H1 (cell line): ENCODE data around the gene EFEMP2. TPM values are rescaled to one million over a fixed set of nuclear protein-coding genes. Genes with fewer than 3 reads are reported as not detected.

ENCODE experiments used
- EP300 ChIP-seq, 2 experiments: IDR thresholded peaks; 1 replicate in 1 of 2; 2 replicates in 1 of 2; pipeline ENCODE4 v1.6.1; 2011 to 2012; ENCODE audit warnings: low read depth in 2 of 2, low read length in 2 of 2, mild to moderate bottlenecking in 2 of 2, borderline replicate concordance in 1 of 2, inconsistent platforms in 1 of 2, moderate library complexity in 1 of 2
- FOSL1 ChIP-seq: IDR thresholded peaks from 2 replicates; pipeline ENCODE4 v1.6.1; 2011; ENCODE audit warnings: mild to moderate bottlenecking, low read depth, low read length, moderate library complexity; ENCODE audit not compliant: insufficient read depth
- RFX5 ChIP-seq: IDR thresholded peaks from 2 replicates; pipeline ENCODE4 v1.6.1; 2011; ENCODE audit warnings: low read depth, low read length, improper control_type of control experiment, borderline replicate concordance
- SP4 ChIP-seq: IDR thresholded peaks from 2 replicates; pipeline ENCODE4 v1.6.1; 2012; ENCODE audit warnings: low read length, inconsistent platforms
- USF2 ChIP-seq: IDR thresholded peaks from 2 replicates; pipeline ENCODE4 v1.6.1; 2011; ENCODE audit warnings: low read length, improper control_type of control experiment
- polyA plus RNA-seq, 7 experiments: library from polyadenylated mRNA; depleted of rRNA in 3 of 7; stranded (reverse) in 5 of 7; unstranded in 2 of 7; fragments of >200 nt in 5 of 7; fragments of 200-250 nt in 2 of 7; gene quantifications; 1 replicate in 5 of 7; 2 replicates in 1 of 7; 4 replicates in 1 of 7; pipeline versions ENCODE4 v1.2.1 to v1.2.3, GENCODE V29; 2011 to 2013; ENCODE audit warnings: missing spikeins in 2 of 7, mixed read lengths in 2 of 7
- total RNA-seq: library from RNA; stranded (reverse); fragmentation: NEBNext Ultra II Directional; extraction: Animal tissue kit (Norgen Biotek cat#: 25700); gene quantifications from 2 replicates; pipeline ENCODE4 v1.2.1, GENCODE V29; 2021

Gene EFEMP2
- total and polyA plus RNA-seq, 2 of the 8 experiments (the other 6 are each of a cell fraction or from before 2014, with no cell fraction given): 8.8 to 17.2 TPM

GRCh38 chr11:65885231-65885630 is 12.6 kb upstream of the EFEMP2 start (continued):
- no peak for TF ChIP-seq USF2
- no peak for TF ChIP-seq SP4
- no peak for TF ChIP-seq FOSL1
- no peak for TF ChIP-seq EP300 (IDR thresholded peaks at IDR 0.05; ENCODE audit: borderline replicate concordance in 1 of 2, low read depth in 2 of 2, low read length in 2 of 2)
- TF ChIP-seq RFX5: no peak
- TF ChIP-seq, all 59 proteins: peak for 0
